ENCODE measurements around the gene SUCO. TPM values are rescaled to one million over a fixed set of nuclear protein-coding genes. Genes with fewer than 3 reads are reported as not detected.

SUCO gene
- total and polyA plus RNA-seq, 2 of the 13 experiments (the other 11 are each of a cell fraction or from before 2014, with no cell fraction given), result 12.6 to 25.5 TPM

DNA sequence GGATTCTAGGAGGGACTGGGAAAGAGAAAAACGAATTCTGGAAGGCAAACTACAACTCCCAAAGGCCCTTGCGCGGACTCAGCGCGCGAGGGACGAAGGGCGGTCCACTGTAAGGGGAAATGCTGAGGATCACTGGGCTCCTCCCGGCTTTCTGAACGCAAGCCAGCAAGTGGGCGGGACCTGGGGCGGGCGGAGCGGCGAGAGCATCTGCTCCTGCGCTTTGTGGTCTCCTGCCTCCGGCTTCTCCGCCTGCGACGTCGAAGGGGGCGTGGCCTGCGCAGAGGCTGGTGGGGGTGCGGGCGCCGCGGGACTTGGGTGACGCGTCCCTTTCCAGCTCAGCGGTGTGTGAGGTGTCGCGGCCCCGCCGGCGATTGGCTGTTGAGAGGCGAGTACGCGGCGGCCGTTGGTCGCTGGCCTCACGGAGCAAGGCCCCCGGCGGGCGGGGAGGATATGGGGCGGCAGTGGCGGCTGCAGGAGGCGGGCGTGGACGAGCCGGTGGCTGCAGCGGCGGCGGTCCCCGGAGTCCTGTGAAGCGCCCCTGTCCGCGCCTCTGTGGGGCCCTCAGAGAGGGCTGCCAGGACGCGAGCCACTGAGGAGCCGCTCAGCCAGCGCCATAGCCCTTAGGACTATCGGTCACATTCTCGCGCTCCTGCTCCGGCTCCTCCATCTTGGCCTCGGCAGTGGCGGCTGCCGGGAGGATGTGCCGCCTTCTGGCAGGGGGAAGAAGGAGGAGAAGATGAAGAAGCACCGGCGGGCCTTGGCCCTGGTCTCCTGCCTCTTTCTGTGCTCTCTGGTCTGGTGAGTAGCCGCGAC is at the start of gene SUCO (continued):
- TF ChIP-seq ATF7 (IDR thresholded peaks at IDR 0.05), result no peak
- no peak for TF ChIP-seq ATF7 (CRISPR knock-in tag; IDR thresholded peaks at IDR 0.05)
- peak; percentile 92 for TF ChIP-seq RFXAP (CRISPR knock-in tag; IDR thresholded peaks at IDR 0.05; ENCODE audit: borderline replicate concordance)
- TF ChIP-seq POLR2AphosphoS5 (IDR thresholded peaks at IDR 0.05; ENCODE audit: low read depth, low read length), result peak; percentile 42; the same call in 1 of the 2 replicates
- TF ChIP-seq GLI4 (CRISPR knock-in tag; IDR thresholded peaks at IDR 0.05; ENCODE audit: borderline replicate concordance), result no peak
- TF ChIP-seq, protein P1, sequence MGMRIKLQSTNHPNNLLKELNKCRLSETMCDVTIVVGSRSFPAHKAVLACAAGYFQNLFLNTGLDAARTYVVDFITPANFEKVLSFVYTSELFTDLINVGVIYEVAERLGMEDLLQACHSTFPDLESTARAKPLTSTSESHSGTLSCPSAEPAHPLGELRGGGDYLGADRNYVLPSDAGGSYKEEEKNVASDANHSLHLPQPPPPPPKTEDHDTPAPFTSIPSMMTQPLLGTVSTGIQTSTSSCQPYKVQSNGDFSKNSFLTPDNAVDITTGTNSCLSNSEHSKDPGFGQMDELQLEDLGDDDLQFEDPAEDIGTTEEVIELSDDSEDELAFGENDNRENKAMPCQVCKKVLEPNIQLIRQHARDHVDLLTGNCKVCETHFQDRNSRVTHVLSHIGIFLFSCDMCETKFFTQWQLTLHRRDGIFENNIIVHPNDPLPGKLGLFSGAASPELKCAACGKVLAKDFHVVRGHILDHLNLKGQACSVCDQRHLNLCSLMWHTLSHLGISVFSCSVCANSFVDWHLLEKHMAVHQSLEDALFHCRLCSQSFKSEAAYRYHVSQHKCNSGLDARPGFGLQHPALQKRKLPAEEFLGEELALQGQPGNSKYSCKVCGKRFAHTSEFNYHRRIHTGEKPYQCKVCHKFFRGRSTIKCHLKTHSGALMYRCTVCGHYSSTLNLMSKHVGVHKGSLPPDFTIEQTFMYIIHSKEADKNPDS (CRISPR knock-in tag; IDR thresholded peaks at IDR 0.05), result no peak
- TF ChIP-seq NKX3-1 (CRISPR knock-in tag; IDR thresholded peaks at IDR 0.05), result 0 out of 2 replicates have a peak, but pooled peaks have one; percentile 32
- no peak for TF ChIP-seq PCBP1 (IDR thresholded peaks at IDR 0.05; ENCODE audit: borderline replicate concordance, low read depth, low read length)
- peak; percentile 68; the same call in 1 of the 2 replicates for TF ChIP-seq GATAD1 (CRISPR knock-in tag; IDR thresholded peaks at IDR 0.05)
- TF ChIP-seq, protein P2, sequence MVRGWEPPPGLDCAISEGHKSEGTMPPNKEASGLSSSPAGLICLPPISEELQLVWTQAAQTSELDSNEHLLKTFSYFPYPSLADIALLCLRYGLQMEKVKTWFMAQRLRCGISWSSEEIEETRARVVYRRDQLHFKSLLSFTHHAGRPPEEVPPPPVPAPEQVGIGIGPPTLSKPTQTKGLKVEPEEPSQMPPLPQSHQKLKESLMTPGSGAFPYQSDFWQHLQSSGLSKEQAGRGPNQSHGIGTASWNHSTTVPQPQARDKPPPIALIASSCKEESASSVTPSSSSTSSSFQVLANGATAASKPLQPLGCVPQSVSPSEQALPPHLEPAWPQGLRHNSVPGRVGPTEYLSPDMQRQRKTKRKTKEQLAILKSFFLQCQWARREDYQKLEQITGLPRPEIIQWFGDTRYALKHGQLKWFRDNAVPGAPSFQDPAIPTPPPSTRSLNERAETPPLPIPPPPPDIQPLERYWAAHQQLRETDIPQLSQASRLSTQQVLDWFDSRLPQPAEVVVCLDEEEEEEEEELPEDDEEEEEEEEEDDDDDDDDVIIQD (CRISPR knock-in tag; IDR thresholded peaks at IDR 0.05; ENCODE audit: low read depth), result peak; percentile 76; the same call in 1 of the 2 replicates
- TF ChIP-seq NR2F6 (IDR thresholded peaks at IDR 0.05), result no peak
- TF ChIP-seq NR2F6 (CRISPR knock-in tag; IDR thresholded peaks at IDR 0.05), result peak; percentile 18; the same call in 1 of the 2 replicates
- no peak for TF ChIP-seq ZNF589 (CRISPR knock-in tag; conservative IDR thresholded peaks at IDR 0.05)
- TF ChIP-seq, protein P3, sequence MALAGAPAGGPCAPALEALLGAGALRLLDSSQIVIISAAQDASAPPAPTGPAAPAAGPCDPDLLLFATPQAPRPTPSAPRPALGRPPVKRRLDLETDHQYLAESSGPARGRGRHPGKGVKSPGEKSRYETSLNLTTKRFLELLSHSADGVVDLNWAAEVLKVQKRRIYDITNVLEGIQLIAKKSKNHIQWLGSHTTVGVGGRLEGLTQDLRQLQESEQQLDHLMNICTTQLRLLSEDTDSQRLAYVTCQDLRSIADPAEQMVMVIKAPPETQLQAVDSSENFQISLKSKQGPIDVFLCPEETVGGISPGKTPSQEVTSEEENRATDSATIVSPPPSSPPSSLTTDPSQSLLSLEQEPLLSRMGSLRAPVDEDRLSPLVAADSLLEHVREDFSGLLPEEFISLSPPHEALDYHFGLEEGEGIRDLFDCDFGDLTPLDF (CRISPR knock-in tag; IDR thresholded peaks at IDR 0.05), result peak; percentile 89
- TF ChIP-seq ZNF629 (CRISPR knock-in tag; conservative IDR thresholded peaks at IDR 0.05), result no peak
- peak; percentile 48; the same call in 1 of the 2 replicates for TF ChIP-seq ZMAT3 (CRISPR knock-in tag; conservative IDR thresholded peaks at IDR 0.05)
- TF ChIP-seq SRF (IDR thresholded peaks at IDR 0.05; ENCODE audit: low read depth, low read length), result no peak
- TF ChIP-seq CHCHD3 (CRISPR knock-in tag; IDR thresholded peaks at IDR 0.05), result peak; percentile 55; the same call in 1 of the 2 replicates
- peak; percentile 81 for TF ChIP-seq POLR2G (IDR thresholded peaks at IDR 0.05; ENCODE audit: low read depth, low read length)
- no peak for TF ChIP-seq SCMH1 (CRISPR knock-in tag; IDR thresholded peaks at IDR 0.05; ENCODE audit: borderline replicate concordance)
- TF ChIP-seq ZNF724P (CRISPR knock-in tag; IDR thresholded peaks at IDR 0.05; ENCODE audit: borderline replicate concordance), result peak; percentile 82; the same call in 1 of the 2 replicates
- TF ChIP-seq SP5 (CRISPR knock-in tag; IDR thresholded peaks at IDR 0.05; ENCODE audit: borderline replicate concordance, low read depth), result peak; percentile 88
- TF ChIP-seq, protein P4, sequence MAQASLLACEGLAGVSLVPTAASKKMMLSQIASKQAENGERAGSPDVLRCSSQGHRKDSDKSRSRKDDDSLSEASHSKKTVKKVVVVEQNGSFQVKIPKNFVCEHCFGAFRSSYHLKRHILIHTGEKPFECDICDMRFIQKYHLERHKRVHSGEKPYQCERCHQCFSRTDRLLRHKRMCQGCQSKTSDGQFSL (CRISPR knock-in tag; IDR thresholded peaks at IDR 0.05), result peak; percentile 94
- TF ChIP-seq KMT2A (CRISPR knock-in tag; IDR thresholded peaks at IDR 0.05), result peak; percentile 71

Data from HepG2 (cell line).